Stimulated activated CD4-positive, alpha-beta T cell treated with anti-CD3 and anti-CD28 coated beads, Interleukin-12 subunit alpha, Interleukin-12 subunit beta, amount 100 ng/mL, for 4 hours (primary cell): ENCODE data around the gene HSF4.

Source experiments
- DNase-seq: peaks from one replicate; pipeline ENCODE4 v3.0.0-alpha.2; 2020

HSF4 gene

DNA sequence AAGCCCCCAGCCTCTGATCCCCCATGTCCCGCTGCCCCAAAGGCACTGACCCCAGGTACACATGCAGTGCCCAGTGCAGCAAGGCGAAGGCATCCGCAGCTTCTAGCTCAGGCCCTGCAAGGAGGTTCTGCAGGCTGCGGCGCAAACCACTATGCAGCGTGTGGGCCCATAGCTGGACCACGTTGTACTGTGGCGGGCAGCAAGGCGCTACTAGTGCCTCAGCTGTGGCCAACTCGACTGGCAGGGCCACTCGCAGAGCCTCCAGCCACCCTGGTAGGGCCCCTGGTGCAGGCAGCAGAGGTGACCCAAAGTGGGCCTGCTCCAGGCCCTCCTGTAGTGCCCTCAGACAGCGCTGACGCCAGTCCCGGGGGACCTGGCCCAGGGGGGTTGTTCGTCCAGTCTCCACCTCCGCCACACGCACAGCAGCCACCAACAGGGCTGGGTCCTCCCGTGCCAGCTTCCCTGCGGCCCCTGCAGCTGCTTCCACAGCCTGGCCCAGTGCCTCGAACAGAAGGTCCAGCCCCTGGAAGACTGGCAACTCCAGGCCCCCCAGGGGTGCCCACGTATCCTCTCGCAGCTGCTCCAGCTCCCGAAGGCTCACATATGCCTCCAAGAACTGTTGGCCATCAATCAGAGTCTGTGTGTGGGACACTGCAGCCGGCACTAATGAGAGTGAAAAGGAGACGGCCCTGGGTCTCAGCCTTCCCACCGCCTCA lies 22.8 kb downstream of the HSF4 start:
- DNase-seq = no peak

DNA sequence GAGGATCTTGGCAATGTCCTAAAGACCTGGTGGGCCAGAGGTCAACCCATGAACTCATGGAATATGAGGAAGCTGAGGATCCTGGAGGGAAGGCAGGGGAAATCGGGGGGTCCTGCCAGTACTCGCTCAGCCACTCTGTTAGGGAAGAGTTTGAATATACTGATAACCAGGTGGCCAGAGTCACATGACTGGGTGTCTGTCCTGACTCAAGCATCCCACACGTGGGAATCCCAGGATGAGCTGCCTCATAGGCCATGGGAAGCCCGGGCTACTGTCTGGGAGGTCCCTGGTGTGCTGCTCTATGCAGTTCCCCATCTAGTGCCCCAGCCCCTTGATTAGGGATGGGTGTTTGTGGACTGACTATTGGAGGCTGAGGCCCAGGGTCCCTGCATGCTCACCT lies 23.8 kb downstream of the HSF4 start:
- no peak for DNase-seq

DNA sequence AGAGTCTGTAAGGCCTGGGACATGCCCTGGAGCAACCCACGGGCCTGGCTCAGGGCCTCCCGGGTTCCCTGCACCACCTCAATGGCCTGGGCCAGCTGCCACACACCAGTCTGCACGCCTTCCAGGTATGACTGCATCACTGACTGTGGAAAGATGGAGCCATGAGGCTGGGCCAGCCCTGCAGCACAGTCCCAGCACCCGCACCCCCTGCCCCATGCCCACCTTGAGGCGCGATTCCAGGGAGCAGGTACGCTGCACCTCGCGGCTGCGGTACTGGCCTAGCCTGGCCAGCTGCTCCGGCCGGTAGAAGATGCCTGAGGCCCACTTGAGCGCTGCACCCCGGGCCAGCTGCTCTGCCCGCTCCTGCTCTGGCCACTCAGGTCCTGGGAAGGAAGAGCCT lies 24.3 kb downstream of the HSF4 start:
- DNase-seq = no peak

DNA sequence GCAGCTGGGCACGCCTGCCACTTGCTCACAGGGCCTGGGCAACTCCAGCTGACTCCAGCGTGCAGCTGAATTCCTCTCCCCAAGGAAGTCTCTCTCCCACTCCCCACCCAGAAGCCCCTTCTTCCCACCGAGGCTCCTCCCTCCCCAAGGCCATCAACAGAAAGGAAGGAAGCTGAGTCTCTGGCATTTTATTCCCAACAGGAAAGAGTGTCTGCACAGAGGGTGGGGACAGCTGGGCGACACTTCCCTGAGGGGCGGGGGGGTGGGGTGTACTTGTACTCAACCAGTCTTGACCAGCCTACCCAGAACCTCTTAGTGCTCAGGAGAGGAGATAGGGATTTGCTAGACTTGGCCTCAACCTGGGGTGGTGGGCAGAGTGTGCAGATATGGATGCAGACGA lies 25.5 kb downstream of the HSF4 start, which contains the start of gene EXOC3L1:
Gene EXOC3L1, minus strand, starts transcription at position 96 of the 400 bp plus-strand sequence. CDS start 460 bp downstream, outside the sequence.
- no peak for DNase-seq

DNA sequence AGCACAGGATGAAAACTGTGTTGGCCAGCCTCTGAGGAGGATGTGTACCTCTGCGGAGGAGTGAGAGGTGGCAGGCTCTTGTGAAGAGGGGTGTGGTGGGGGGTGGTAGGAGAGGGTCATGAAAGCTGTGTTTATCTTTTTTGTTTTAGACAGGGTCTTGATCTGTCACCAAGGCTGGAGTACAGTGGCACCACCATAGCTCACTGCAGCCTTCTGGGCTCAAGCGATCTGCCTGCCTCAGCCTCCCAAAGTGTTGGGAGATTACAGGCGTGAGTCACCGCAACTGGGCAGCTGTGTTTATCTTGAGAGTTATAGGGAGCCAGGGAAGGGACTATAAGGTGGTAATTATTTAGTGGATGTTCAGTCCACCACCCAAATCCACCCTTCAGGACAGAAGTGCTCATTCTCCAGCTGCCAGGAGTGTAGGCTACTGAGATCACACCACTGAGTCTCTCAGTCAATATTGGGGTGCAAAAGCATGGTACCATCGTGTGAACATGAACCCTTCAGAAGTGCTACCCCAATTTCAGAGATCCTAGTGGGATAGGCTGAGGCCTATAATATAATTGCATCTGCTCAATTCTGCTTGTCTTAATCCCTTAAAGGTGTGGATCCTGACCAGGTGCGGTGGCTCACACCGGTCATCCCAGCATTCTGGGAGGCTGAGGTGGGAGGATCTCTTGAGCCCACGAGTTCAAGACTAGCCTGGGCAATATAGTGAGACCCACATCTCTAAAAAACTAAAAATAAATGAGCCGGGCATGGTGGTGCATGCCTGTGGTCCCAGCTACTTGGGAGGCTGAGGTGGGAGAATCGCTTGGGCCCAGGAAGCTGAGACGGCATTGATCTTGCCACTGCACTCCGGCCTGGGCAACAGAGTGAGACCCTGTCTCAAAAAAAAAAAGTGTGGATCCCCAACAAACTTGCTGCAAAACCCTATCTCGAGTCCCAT lies 26.2 kb downstream of the HSF4 start:
- no peak for DNase-seq

DNA sequence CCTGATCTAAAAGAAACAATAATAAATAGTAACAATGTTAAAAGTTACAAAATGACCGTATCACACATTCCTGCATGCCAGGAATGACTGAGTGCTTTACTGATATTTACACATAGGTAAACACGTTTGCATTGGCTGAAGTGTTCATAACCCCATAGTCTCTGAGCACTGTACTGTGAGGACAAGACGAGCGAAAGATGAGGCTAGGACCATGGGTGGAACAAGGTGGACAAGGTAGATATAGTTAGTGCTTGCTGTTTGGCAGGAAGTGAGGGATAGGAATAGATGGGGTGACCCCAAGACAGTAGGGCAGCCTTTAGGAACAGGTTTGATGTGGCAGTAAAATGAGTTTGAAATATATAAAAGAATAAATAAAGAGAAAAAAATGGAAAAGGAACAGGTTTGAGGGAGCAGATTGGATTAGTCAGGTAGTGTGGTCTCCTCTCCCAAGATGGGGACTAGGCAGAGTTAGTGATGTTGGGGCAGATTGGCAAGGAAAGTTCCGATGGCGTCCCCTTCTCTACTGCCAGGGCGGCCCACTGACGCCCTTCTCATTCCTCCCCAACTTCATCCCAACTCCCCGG lies 27.0 kb downstream of the HSF4 start:
- no peak for DNase-seq

DNA sequence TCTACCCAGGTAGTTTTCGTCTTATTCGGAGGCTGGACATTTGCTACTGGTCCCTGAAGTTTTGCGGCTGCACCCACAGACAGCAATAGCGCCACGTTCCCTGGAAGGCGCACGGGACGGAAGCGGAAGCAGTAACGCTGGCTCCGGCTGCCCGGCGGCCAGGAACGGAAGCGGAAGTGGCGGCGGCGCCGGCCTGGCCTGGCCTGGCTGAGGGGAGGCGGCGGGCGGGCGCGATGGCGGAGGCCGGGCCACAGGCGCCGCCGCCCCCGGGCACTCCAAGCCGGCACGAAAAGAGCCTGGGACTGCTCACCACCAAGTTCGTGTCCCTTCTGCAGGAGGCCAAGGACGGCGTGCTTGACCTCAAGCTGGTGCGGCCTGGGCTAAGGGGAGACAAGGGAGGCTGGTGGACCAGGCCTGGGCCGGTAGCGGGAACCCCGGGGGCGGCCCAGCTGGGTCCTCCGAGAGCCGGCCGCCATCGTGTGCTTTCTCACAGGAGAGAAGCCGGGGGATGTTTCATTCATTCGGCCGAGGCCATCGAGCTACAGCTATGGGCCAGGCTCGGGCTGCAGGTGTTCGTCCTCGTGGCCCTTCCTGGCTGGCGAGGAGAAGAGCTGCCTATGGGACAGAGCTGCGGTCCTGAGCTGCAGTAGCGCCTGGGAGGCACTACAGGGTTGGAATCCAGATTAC lies 27.6 kb downstream of the HSF4 start, which contains the start of gene E2F4:
Gene E2F4, plus strand, starts transcription at position 161 of the 687 bp plus-strand sequence. Its CDS starts 73 bp downstream, at position 234.
- DNase-seq = peak; percentile 86

DNA sequence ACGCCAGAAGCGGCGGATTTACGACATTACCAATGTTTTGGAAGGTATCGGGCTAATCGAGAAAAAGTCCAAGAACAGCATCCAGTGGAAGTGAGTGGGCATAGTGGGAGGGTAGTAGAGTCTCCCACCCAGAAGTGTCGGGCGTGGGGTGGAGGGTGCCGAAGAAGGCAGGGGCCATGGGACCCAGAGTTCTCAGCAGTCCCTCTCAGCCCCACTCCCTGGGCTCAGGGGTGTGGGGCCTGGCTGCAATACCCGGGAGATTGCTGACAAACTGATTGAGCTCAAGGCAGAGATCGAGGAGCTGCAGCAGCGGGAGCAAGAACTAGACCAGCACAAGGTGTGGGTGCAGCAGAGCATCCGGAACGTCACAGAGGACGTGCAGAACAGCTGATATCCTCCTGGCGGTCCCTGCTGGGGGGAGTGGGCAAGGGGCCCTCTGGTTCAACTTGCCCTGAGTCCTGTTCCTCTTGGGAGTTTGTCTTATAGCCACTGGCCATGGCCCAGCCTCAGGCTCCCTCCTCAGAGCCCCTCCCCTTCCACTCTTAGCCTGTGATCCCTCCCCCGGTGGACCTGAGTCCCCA lies 28.3 kb downstream of the HSF4 start:
- DNase-seq = no peak

DNA sequence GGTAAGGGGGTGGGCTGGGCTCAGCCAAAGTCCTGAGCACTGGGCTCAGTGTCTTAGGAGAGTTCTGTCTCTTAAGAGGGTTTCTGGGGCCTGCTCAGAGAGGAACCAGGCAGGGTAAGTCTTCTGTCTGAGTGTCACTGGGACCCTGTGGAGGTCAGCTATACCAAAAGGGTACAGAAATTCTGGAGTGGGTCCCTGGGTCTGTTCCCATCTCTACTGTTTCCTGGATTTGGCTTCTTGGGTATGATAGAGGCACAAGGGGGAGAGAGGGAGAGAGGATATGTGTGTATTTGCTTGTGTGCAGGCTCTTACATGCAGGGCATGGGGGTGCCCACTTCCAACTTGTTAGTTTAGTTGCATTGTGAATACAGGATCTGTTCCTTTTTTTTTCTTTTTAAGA lies 29.0 kb downstream of the HSF4 start:
- no peak for DNase-seq

DNA sequence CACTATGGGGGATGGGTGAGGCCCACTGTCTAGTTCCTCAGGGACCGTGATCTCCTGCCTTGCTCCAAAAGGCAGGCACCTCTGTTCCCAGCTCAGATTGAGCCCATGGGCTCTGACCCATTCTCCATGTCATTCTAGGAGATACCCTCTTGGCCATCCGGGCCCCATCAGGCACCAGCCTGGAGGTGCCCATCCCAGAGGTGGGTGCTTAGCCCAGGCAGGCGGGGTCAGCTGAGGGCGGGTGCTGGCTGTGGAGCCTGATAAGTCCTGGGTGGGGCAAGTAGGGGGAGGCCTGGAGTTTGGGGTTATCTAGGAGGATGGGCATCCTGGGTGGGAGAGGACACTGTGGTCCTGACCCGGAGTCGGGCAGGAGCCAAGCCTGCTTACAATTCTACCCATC lies 29.7 kb downstream of the HSF4 start:
- no peak for DNase-seq

DNA sequence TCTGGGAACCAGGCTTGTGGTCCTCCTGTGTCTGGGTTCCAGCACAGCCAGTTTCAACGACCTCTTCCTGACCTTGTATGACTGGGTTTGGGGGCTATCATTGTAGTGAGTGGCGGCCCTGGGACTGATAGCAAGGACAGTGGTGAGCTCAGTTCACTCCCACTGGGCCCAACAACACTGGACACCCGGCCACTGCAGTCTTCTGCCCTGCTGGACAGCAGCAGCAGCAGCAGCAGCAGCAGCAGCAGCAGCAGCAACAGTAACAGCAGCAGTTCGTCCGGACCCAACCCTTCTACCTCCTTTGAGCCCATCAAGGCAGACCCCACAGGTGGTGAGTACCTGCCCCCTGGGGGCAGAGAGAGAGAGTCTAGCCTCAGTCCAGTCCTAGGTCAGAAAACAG lies 31.1 kb downstream of the HSF4 start:
- DNase-seq = no peak

DNA sequence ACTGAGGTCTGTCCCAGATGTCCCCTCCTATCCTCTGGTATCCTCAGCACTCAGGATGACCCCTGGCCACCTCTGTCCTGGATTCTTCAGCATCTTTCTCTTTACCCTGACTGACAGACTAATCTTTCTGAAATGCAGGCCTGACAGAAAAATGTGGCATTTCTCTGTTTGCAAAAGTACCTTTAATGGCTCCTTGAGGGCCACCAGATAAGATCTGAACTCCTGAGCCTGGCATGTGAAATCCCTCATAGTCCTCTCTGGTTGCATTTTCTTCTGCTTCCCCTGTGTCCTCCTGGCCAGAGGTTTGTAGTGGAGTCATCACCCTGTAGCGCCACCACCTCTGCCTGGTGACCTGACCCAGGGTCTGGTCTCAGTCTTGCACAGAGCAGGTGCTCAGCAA lies 32.3 kb downstream of the HSF4 start:
- DNase-seq = no peak

DNA sequence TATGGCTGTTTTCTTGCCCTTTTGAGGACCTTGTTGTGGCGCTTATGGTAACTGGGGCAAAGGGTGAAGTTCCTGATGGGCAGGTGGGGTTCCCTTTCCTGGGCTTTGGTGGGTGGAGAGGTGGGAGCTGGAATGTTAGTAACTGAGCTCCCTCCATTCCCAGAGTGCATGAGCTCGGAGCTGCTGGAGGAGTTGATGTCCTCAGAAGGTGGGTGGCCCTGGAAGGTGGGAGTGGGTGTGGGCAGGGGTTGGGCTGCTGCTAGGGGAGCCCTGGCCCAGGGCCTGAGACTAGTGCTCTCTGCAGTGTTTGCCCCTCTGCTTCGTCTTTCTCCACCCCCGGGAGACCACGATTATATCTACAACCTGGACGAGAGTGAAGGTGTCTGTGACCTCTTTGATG lies 33.2 kb downstream of the HSF4 start:
- no peak for DNase-seq

DNA sequence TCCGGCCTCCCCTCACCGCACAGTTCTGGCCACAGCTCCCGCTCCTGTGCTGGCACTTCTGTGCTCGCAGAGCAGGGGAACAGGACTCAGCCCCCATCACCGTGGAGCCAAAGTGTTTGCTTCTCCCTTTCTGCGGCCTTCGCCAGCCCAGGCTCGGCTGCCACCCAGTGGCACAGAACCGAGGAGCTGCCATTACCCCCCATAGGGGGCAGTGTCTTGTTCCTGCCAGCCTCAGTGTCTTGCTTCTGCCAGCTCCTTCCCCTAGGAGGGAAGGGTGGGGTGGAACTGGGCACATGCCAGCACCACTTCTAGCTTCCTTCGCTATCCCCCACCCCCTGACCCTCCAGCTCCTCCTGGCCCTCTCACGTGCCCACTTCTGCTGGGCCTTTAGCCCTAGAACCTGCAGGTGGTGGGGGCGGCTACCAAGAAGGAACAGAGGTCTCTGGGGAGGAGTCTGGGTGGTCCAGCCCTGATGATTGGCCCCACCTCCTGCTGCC lies 33.7 kb downstream of the HSF4 start:
- DNase-seq = no peak

DNA sequence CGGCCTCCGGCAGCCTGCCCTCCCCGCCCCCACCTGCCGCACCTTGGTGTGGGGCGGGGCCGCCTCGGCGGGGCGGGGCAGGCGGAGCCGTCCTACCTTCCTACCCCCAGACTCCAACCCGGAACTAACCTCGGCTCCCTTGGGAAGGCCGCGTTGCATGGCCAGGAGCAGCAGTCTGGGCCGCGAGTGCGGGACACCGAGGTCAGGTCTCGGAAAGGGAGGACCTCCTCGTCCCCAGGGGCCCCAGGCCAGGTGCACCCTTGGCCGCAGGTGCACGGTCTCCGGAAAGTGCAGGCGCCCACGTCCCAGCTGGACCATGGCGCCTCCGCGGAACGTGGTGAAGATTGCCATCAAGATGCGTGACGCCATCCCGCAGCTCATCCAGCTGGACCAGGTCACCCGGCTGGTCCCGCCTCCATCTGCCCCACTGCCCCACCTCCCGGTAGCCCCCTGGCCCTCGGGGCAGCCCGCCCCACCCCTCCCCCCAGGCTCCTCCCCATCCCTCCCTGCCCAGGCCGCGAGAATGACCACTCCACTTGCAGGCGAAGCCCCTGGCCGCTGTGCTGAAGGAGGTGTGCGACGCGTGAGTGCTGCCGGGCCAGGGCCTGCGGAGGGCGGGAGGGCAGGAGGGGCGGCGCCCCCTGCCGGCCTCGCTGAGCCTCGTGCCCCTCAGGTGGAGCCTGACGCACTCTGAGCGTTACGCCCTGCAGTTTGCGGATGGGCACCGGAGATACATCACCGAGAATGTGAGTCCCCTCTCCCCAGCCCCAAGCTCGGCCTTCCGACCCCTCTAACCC lies 34.7 kb downstream of the HSF4 start, which contains the start of gene ELMO3:
Gene ELMO3, plus strand, starts transcription at position 121 of the 797 bp plus-strand sequence. Its CDS starts 196 bp downstream, at position 317.
- DNase-seq = no peak

DNA sequence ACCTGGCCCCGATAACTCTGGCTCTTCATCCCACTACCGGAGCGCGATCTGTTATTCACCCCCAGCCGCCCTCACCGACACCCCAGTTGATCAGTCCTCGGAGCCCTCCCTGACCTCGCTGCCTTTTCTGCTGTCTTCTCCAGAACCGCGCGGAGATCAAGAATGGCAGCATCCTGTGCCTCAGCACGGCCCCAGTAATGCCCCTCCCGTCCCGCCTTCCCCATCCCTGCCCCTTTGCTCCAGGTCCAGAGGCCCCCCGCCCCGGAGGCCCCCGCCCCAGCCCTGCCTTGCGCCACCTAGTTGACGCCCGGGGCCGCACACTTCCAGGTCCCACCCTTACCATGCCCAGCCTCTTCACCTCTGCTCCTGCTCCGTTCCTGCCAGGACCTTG lies 35.3 kb downstream of the HSF4 start:
- no peak for DNase-seq

DNA sequence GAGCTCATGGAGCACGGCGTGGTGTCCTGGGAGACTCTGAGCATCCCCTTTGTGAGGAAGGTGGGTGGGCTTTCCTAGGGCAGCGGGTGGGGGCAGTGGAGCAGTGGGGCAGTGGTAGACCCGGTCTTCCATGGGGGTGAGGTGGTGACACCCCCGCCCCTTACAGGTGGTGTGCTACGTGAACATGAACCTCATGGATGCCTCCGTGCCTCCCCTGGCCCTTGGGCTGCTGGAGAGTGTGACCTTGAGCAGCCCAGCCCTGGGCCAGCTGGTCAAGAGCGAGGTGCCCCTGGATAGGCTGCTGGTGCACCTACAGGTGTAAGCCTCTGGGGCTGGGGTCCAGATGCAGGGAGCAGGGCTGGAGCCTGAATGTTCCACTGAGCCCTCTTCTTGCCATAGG lies 35.9 kb downstream of the HSF4 start:
- DNase-seq = no peak

DNA sequence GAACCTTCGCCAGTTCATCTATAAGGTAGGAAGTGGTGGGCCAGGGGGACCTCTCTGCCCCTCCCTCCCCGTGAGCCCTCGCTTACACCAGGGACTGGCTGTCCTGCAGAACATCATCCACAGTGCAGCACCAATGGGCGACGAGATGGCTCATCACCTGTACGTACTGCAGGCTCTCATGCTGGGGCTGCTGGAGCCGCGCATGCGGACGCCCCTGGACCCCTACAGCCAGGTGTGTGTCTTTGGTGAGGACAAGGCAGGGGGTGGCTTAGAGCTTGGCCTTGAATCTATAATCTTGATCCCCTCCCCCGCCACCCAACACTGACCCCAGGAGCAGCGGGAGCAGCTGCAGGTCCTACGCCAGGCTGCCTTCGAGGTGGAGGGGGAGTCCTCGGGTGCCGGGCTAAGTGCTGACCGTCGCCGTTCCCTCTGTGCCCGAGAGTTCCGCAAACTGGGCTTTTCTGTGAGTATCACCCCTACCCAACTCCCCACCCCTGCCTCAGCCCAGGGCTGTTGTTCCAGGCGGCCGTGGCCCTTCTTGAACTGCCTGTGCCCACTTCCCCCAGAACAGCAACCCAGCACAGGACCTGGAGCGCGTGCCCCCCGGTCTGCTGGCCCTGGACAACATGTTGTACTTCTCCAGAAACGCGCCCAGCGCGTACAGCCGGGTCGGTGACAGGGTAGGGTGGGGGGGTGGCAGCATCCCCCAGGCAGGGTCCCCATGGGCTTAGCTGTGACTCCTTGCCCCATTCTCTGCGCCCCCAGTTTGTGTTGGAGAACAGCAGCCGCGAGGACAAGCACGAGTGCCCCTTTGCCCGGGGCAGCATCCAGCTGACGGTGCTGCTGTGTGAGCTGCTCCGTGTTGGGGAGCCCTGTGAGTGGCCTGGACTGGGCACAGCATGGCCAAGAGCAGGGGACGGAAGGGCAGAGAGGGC lies 37.1 kb downstream of the HSF4 start:
- no peak for DNase-seq

DNA sequence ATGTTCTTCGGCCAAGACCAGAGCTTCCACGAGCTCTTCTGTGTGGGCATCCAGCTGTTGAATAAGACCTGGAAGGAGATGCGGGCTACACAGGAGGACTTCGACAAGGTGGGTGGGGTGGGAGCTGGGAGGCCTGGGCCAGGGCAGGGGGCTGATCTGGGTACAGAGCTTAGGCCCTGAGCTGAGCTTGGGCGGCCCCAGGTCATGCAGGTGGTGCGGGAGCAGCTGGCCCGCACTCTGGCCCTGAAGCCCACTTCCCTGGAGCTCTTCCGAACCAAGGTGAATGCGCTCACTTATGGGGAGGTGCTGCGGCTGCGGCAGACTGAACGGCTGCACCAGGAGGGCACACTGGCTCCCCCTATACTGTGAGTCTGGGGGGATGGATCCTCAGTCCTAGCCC lies 37.9 kb downstream of the HSF4 start:
- no peak for DNase-seq

DNA sequence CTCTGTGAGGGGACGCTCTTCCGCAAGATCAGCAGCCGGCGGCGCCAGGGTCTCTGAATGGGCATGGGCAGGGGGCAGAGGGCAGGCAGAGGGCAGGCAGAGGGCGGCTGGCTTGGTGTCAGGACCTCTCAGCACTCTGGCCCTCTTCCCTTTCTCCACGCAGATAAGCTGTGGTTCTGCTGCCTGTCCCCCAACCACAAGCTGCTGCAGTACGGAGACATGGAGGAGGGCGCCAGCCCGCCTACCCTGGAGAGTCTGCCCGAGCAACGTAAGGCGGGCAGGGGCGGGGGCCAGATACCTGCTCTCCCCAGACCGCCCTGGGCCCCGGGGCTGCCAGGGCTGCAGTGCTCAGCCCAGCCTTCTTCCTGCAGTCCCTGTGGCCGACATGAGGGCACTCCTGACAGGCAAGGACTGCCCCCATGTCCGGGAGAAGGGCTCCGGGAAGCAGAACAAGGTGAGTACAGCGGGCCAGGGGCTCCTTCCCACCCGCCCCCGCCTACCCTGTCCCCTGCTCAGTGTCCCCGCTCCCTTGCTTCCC lies 38.5 kb downstream of the HSF4 start:
- DNase-seq = no peak
